ENCODE measurements around the gene FBXO41. TPM values are rescaled to one million over a fixed set of nuclear protein-coding genes. Genes with fewer than 3 reads are reported as not detected.

FBXO41 gene, protein sequence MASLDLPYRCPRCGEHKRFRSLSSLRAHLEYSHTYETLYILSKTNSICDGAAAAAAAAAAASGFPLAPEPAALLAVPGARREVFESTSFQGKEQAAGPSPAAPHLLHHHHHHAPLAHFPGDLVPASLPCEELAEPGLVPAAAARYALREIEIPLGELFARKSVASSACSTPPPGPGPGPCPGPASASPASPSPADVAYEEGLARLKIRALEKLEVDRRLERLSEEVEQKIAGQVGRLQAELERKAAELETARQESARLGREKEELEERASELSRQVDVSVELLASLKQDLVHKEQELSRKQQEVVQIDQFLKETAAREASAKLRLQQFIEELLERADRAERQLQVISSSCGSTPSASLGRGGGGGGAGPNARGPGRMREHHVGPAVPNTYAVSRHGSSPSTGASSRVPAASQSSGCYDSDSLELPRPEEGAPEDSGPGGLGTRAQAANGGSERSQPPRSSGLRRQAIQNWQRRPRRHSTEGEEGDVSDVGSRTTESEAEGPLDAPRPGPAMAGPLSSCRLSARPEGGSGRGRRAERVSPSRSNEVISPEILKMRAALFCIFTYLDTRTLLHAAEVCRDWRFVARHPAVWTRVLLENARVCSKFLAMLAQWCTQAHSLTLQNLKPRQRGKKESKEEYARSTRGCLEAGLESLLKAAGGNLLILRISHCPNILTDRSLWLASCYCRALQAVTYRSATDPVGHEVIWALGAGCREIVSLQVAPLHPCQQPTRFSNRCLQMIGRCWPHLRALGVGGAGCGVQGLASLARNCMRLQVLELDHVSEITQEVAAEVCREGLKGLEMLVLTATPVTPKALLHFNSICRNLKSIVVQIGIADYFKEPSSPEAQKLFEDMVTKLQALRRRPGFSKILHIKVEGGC
- 10 to 100 TPM; 32.2 to 36.3 TPM for total RNA-seq

DNA sequence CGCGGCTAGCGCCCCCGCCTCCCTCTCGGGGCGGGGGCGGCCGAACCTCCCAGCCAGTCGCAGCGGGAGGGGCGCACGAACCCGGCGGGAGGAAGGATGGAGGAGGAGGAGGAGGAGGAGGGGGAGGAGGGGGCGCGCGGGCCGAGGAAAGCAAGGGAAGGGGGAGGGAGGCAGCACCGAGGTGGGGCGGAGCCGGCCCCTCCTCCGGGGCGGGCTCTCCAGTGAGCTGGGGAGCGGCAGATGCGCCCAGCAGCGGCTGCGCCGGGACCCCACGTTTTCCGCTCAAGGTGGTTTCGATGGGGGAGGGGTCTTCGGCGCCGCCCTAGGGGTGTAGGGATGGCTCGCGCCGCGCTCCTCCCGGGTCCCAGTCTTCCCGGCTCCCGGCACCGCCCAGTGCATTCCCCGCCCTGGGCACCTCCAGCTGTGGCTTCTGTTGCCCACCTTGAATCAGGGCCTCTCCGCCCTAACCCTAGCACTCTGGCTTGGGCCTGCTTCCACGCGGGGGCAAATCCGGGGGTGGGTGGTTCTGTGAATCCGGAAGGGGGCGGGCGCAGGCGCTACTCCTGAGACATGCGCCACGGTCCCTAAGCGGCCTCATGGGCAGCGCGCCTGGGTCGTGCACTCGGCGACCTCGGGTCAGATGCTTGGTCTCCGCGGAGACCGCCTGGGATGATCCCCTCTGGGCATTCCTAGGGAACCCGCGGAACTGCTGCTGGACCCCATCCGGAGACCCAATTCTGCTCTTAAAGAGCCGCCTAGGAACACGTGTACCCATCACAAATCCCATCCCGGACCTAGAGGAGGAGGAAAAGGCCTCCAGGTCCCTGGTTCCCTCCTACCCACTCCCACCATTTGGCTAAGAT is at the start of gene FBXO41:
Gene FBXO41 (minus strand): TSS at position 183 of the 863 bp plus-strand sequence. CDS start 14,848 bp downstream, outside the sequence.
- peak; percentile 85 for ATAC-seq (replicated peaks)
- Mint-ChIP-seq H3K4me3 (peak within 1 kb of the TSS; percentile 81), H3K9me3 (no peaks in the 10 kb centered on the region), H3K36me3 (ENCODE audit: low read depth) (peaks cover 6% of the 10 kb centered on the region), H3K27ac (peak within 1 kb of the TSS; percentile 48), H3K4me1 (peaks cover 17% of the 10 kb centered on the region), H3K27me3 (peaks cover 9% of the 10 kb centered on the region)

DNA sequence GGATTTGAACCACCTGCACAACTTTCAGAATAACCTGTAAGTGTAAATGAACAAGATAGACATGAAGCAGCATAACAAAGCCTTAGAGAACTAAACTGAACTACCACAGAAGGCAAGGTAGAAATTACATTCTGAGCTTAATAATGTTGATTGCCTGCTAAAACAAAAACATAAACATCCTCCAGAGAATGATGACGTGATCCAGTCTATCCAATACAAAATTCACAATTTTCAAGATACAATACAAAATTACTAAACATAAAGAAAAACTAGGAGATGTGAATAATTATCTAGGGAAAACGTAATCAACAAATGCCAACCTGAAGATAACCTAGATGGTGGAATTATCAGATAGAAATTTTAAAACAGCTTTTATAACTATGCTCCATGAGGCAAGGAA is 49.8 kb upstream of the FBXO41 start:
- ATAC-seq (replicated peaks) = no peak
- Mint-ChIP-seq H3K27ac (no peak overlapping the region), H3K27me3 (peaks cover 23% of the 10 kb centered on the region), H3K9me3 (no peaks in the 10 kb centered on the region), H3K36me3 (ENCODE audit: low read depth) (no peaks in the 10 kb centered on the region), H3K4me3 (no peak overlapping the region), H3K4me1 (no peaks in the 10 kb centered on the region)

DNA sequence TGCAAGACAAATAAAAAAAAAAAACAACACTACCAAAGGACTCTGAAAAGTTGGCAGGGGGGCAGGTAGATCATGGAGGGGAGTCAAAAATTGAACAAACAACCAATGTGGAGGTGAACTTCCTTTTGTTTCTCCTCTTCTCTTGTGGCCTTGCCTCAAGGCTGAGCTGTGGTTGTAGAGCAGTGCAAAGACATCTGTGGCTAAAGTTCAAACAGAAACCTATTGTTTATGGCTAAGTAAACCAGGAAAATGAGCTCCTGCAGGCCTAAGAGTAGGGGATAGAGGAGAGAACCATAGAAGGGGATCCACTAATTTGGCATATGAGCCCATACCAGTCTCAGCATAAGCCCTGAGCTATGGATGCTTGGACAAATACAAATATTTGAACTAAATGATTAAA is 49.3 kb upstream of the FBXO41 start:
- ATAC-seq (replicated peaks) = no peak
- H3K36me3 Mint-ChIP-seq (ENCODE audit: low read depth) = no peaks in the 10 kb centered on the region
- H3K27me3 Mint-ChIP-seq = peaks cover 27% of the 10 kb centered on the region
- no peak overlapping the region for H3K4me3 Mint-ChIP-seq
- H3K27ac Mint-ChIP-seq = no peak overlapping the region
- H3K9me3 Mint-ChIP-seq = no peaks in the 10 kb centered on the region
- no peaks in the 10 kb centered on the region for H3K4me1 Mint-ChIP-seq

DNA sequence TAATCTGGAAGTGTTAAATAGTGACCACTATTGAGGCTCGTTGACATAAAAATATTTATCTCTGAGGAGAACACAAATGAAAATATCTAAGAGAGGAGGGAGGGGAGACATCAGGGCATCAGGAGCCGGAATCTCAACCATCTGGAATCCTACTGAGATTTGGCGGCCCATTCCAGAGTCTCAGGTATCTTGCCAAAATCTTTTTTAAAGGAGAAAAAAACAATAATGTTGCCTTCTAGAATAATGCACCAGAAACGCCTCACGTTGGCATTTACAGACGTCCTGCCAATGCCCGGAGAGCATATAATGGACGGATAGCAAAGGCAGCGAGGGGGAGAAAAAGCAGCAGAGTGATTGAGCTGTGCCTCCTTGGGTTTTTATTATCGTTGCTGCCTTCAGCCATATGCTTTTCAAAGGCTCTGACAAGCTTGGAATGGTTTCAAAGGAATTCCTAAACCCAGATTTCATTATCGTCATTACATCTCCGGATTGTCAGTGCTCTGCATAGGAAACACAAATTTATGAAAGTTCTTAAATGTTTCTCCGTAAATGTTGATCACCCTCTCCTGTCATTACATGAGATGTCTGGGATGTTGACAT is 39.9 kb upstream of the FBXO41 start:
- H3K27ac Mint-ChIP-seq = no peak overlapping the region
- H3K4me1 Mint-ChIP-seq = no peaks in the 10 kb centered on the region
- H3K9me3 Mint-ChIP-seq = no peaks in the 10 kb centered on the region
- no peaks in the 10 kb centered on the region for H3K36me3 Mint-ChIP-seq (ENCODE audit: low read depth)
- no peak for ATAC-seq (replicated peaks)
- H3K4me3 Mint-ChIP-seq = no peak overlapping the region
- peaks cover 58% of the 10 kb centered on the region for H3K27me3 Mint-ChIP-seq

DNA sequence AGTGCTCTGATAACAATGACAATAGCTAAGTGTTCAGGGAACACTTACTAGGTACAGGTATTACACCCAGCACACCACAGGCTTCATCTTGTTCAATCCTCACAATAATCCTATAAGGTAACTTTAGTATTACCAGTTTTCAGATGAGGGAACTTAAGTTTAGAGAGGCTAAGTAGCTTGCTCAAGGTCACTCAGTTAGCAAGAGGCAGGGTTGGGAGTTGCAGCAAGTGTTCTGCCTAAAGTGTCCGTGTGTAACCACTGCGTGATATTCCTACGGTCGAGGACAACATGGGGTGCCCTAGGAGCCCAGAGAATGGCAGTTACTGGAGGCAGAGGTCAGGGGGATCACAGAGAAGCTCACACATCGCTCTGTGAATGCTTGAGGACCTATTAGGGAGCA is 39.3 kb upstream of the FBXO41 start:
- Mint-ChIP-seq H3K4me3 (no peak overlapping the region), H3K9me3 (no peaks in the 10 kb centered on the region), H3K36me3 (ENCODE audit: low read depth) (no peaks in the 10 kb centered on the region), H3K4me1 (no peaks in the 10 kb centered on the region), H3K27ac (no peak overlapping the region), H3K27me3 (peaks cover 52% of the 10 kb centered on the region)
- ATAC-seq (replicated peaks) = no peak

DNA sequence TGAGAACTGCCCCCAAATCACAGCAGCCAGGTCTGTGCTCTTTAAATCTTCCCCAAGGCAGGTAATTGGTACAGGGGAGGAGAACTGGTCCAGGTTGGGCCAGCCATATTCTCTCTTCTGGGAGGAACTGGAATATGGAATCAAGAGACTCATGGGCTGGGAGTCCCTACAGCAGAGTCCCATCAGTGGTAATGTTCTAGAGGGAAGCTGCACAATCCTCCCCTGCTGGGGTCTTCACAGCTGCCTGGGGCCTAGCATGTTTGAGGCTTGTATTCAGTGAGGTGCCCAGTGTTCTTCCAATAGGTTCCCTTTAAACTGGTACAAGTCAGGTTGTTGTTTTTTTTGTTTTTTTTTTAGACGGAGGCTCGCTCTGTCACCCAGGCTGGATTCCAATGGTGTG is 30.2 kb upstream of the FBXO41 start:
- no peak for ATAC-seq (replicated peaks)

DNA sequence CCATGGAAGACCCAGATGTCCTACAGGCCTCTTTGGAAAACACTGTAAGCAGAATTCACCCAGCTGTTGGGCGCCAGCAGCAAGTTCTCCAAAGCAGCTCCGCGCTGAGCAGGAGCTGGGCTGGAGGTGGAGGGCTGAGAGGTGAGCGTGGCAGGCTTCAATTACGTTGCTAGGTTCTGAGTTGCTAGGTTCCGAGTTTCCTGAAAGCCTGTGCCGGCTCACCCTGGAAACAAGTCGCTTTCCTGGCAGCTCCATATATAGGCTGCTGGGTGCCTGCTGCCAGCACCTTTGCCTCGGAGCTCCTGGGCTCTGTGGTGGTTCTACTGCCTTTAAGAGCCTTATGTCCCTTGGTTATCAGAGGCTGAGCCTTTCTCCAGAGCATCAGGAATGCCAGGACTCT is 23.4 kb upstream of the FBXO41 start:
- ATAC-seq (replicated peaks) = no peak
- Mint-ChIP-seq H3K27me3 (peaks cover 38% of the 10 kb centered on the region), H3K36me3 (ENCODE audit: low read depth) (no peaks in the 10 kb centered on the region), H3K9me3 (peaks cover 6% of the 10 kb centered on the region), H3K27ac (no peak overlapping the region), H3K4me3 (no peak overlapping the region), H3K4me1 (no peaks in the 10 kb centered on the region)

More for the DNA sequence above, 30.2 kb upstream of the FBXO41 start:
- Mint-ChIP-seq H3K9me3 (peaks cover 6% of the 10 kb centered on the region), H3K27me3 (peaks cover 42% of the 10 kb centered on the region), H3K4me1 (no peaks in the 10 kb centered on the region), H3K36me3 (ENCODE audit: low read depth) (no peaks in the 10 kb centered on the region), H3K4me3 (no peak overlapping the region), H3K27ac (no peak overlapping the region)

DNA sequence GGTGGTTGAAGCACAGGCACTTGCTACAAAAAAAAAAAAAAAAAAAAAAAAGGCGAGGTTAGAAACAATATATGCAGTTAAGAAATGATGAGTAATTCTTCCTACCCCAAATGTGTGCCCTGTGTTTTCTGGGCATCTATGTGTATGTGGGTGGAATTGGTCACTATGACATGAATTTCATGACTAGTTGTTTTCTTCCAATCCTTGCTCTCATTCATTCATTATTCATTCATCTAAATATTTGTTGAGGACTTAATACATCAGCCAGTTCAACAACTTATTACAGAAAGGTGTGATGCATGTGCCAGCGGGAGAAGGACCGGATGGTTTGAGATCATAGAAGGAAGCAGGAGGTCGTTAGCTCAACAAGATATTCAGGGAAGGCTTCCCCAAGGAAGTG is 17.4 kb upstream of the FBXO41 start:
- ATAC-seq (replicated peaks) = peak; percentile 43
- no peaks in the 10 kb centered on the region for H3K36me3 Mint-ChIP-seq (ENCODE audit: low read depth)
- H3K27me3 Mint-ChIP-seq = peaks cover 49% of the 10 kb centered on the region
- no peak overlapping the region for H3K27ac Mint-ChIP-seq
- H3K4me3 Mint-ChIP-seq = no peak overlapping the region
- no peaks in the 10 kb centered on the region for H3K4me1 Mint-ChIP-seq
- no peaks in the 10 kb centered on the region for H3K9me3 Mint-ChIP-seq

DNA sequence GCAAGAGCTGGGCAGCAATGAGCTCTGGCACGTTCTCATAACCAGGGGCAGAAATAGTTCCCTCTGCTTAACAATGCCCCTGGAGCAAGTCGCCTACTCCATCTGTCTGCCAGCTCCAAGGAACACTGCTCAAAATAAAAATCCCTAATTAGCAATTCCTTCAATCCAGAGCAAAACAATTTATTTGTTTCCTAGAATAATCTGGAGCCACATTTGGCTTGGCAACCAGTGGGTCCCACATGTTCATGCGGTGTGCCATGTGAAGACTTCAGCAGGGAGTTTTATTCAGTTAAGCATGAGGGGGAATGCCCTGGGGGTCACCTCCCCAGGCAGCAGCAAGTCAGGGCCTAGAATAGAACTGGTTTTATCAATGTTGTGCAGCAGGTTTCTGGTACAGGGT is 16.6 kb upstream of the FBXO41 start:
- H3K4me3 Mint-ChIP-seq = no peak overlapping the region
- ATAC-seq (replicated peaks) = no peak
- H3K4me1 Mint-ChIP-seq = no peaks in the 10 kb centered on the region
- no peaks in the 10 kb centered on the region for H3K36me3 Mint-ChIP-seq (ENCODE audit: low read depth)
- peaks cover 54% of the 10 kb centered on the region for H3K27me3 Mint-ChIP-seq
- no peaks in the 10 kb centered on the region for H3K9me3 Mint-ChIP-seq
- H3K27ac Mint-ChIP-seq = no peak overlapping the region

DNA sequence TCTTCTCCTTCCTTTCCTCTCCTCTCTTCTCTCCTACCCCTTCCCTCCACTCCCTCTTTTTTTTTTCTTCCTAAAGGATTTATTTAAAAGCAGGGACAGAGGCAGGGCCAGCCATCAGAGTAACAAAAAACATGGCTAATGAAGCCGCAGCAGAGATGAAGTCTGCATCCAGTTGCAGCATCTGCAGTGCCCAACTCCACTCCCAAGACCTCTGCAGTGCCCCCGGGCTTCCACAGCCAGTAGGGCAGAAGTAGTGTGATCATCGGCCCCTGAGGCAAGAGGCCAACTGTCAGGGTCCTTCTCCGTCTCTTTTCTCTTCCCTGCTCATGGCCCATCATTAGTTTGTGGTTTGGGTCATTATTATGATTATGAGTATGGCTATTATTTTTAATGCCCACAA is 13.3 kb upstream of the FBXO41 start:
- Mint-ChIP-seq H3K27ac (no peak overlapping the region), H3K36me3 (ENCODE audit: low read depth) (no peaks in the 10 kb centered on the region), H3K27me3 (peaks cover 53% of the 10 kb centered on the region), H3K9me3 (no peaks in the 10 kb centered on the region), H3K4me1 (no peaks in the 10 kb centered on the region), H3K4me3 (no peak overlapping the region)
- ATAC-seq (replicated peaks) = no peak

DNA sequence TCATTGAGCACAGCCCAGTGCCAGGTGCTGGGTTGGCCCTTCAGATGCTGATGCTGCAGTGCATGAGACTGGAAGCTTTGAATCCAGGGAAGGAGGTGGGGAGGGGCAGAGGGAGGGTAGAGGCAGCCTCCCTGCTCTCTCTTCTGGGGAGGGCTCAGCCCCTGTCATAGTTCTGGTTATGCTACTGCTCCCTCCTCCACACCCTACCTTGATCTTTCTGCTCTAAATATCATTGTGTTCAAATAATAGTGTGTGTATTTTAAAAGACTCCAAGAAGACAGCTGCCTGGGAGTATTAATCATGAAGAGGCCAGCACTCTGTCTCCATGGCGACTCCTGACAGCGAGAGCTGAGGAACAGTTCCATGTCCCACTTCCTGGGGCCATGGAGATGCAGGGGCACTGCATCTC is 12.9 kb upstream of the FBXO41 start:
- Mint-ChIP-seq H3K27me3 (peaks cover 51% of the 10 kb centered on the region), H3K4me1 (no peaks in the 10 kb centered on the region), H3K36me3 (ENCODE audit: low read depth) (no peaks in the 10 kb centered on the region), H3K27ac (no peak overlapping the region), H3K9me3 (no peaks in the 10 kb centered on the region), H3K4me3 (no peak overlapping the region)
- ATAC-seq (replicated peaks) = no peak

DNA sequence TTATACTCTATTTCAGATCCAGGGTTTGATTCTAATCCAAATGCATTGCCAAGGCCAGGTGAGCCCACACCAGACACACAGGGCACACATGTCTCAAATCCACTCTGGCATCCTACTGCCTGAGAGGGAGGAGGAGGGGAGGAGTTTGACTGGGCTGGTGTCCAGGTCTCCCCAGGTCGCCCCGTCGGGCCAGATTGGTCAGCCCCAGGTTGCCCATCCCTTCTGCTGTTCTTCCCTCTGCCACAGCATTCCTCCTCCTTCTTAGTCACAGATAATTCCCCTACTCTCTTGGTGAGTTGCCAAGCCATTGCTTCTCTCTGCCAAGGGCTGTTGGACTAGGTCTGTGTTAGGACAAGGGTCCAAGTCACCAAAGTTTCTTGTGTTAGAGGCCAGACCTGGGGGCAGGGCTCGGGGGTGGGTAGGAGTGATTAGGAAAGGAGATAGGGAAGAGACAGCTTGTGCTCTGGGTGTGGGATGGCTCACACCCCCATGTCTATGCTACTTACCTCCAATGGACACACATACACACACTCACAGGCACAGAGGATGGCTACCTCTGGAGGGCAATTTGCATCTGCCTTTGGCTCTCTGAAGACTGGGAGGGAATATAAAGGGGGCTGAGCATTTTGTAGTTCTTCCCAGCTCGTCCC is 11.6 kb upstream of the FBXO41 start:
- no peak overlapping the region for H3K27ac Mint-ChIP-seq
- no peak overlapping the region for H3K4me3 Mint-ChIP-seq
- ATAC-seq (replicated peaks) = no peak
- H3K27me3 Mint-ChIP-seq = peaks cover 52% of the 10 kb centered on the region
- no peaks in the 10 kb centered on the region for H3K9me3 Mint-ChIP-seq
- no peaks in the 10 kb centered on the region for H3K36me3 Mint-ChIP-seq (ENCODE audit: low read depth)
- no peaks in the 10 kb centered on the region for H3K4me1 Mint-ChIP-seq

DNA sequence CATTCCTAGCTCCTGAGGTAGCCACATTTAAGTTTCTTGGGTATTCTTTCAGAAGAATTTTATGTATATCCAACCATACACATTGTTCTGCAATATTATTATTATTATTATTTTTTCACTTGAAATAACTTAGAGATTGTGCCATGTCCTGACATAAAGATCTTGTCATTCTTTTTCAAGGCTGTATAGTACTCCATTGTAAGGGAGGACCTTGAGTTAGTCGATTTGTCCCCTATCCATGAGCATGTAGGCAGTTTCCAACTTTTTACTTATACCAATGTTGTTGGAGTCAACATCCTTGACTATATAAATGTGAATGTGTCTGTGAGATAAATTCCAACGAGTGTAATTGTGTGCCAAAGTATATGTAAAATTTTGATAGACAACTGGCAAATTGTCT is 10.0 kb upstream of the FBXO41 start:
- Mint-ChIP-seq H3K36me3 (ENCODE audit: low read depth) (no peaks in the 10 kb centered on the region), H3K4me1 (no peaks in the 10 kb centered on the region), H3K4me3 (peak overlapping the region; percentile 58), H3K27ac (no peak overlapping the region), H3K27me3 (peaks cover 46% of the 10 kb centered on the region), H3K9me3 (no peaks in the 10 kb centered on the region)
- no peak for ATAC-seq (replicated peaks)
